Omental fat pad (tissue), 4 donors: ENCODE results near the gene ZFYVE26. TPM values are rescaled to one million over a fixed set of nuclear protein-coding genes. Genes with fewer than 3 reads are reported as not detected.

ENCODE experiments used
- ATAC-seq: fragments of 150-250 bp; one replicate; pipeline ENCODE4 v1.9.1; 2016; ENCODE audit warnings: mild to moderate bottlenecking, moderate library complexity; ENCODE audit not compliant: low FRiP score
- DNase-seq: peaks from one replicate; pipeline ENCODE4 v3.0.0-alpha.2; 2019; ENCODE audit warnings: low spot score
- CTCF ChIP-seq, 3 donors: fragments of 450-650 bp; IDR thresholded peaks; one replicate each; pipeline ENCODE4 v1.5.1; 2016 to 2017; ENCODE audit warnings: antibody characterized with exemption in 3 of 3, mild to moderate bottlenecking in 3 of 3, moderate library complexity in 2 of 3
- small RNA-seq: library from RNA; depleted of rRNA; stranded (forward); fragments of <200 nt; gene quantifications from one replicate; pipeline ENCODE3, GENCODE V24; 2016
- total RNA-seq, 4 donors: library from RNA; depleted of rRNA; stranded (reverse); fragments of >200 nt; gene quantifications; one replicate each; pipeline ENCODE4 v1.1.0, GENCODE V29; 2016

The ZFYVE26 gene
- total RNA-seq, 4 donors from 2014 or later = 24.1 to 33.7 (median 25.0) TPM

- no peak for TF ChIP-seq CTCF (IDR thresholded peaks at IDR 0.05)
- ATAC-seq (no peak), DNase-seq (no peak)
Observed at GRCh38 chr14:67697006-67697405, 119.4 kb downstream of the ZFYVE26 start.

Small RNAs within 50 kb of the gene (small RNA-seq; reads per million reads assigned to genes)
- gene AL049779.3 (not detected), gene RN7SL369P (not detected)

Other genes starting within 250 kb of the ZFYVE26 start
- 10 to 100 TPM; 16.0 to 27.7 (median 24.9) TPM for gene PIGH, start 216.3 kb downstream of the ZFYVE26 start, total RNA-seq
- gene ARG2, start 196.7 kb downstream of the ZFYVE26 start, total RNA-seq = 10 to 100 TPM in 3 of 4 donors, 1 to 10 TPM in 1; 1.6 to 13.9 (median 11.3) TPM
- gene VTI1B, start 142.0 kb downstream of the ZFYVE26 start, total RNA-seq = 100 to 1,000 TPM in 3 of 4 donors, 10 to 100 TPM in 1; 96.1 to 133 (median 114) TPM
- gene RDH11, start 120.8 kb downstream of the ZFYVE26 start, total RNA-seq = 10 to 100 TPM; 29.4 to 38.8 (median 35.3) TPM
- gene RDH12, start 114.7 kb downstream of the ZFYVE26 start, total RNA-seq = under 1 TPM in 1 of 4 donors, not detected in 3; 0.28 TPM
- gene RAD51B, start 3.2 kb upstream of the ZFYVE26 start, total RNA-seq = 10 to 100 TPM in 2 of 4 donors, 1 to 10 TPM in 2; 8.9 to 30.3 (median 10.4) TPM